ENCODE results near the gene EMSY.

EMSY gene

GRCh38 chr11:76455931-76456330, 11.1 kb downstream of the EMSY start:
- no peak for DNase-seq

GRCh38 chr11:76456571-76456970, 11.8 kb downstream of the EMSY start:
- DNase-seq, result peak; percentile 6

GRCh38 chr11:76459299-76459698, 14.5 kb downstream of the EMSY start:
- DNase-seq, result no peak

GRCh38 chr11:76459846-76460245, 15.0 kb downstream of the EMSY start:
- no peak for DNase-seq

GRCh38 chr11:76462317-76462716, 17.5 kb downstream of the EMSY start:
- DNase-seq, result no peak

GRCh38 chr11:76465701-76466100, 20.9 kb downstream of the EMSY start:
- DNase-seq, result no peak

- no peak for DNase-seq
Observed at GRCh38 chr11:76466666-76467065, 21.8 kb downstream of the EMSY start.

GRCh38 chr11:76469141-76469540, 24.3 kb downstream of the EMSY start:
- DNase-seq, result no peak

- DNase-seq, result no peak
Observed at GRCh38 chr11:76471382-76471781, 26.6 kb downstream of the EMSY start.

GRCh38 chr11:76480241-76480640, 35.4 kb downstream of the EMSY start:
- DNase-seq, result no peak

GRCh38 chr11:76491644-76492043, 46.8 kb downstream of the EMSY start:
- no peak for DNase-seq

- DNase-seq, result no peak
Observed at GRCh38 chr11:76493040-76493439, 48.2 kb downstream of the EMSY start.

GRCh38 chr11:76493626-76494539, 49.1 kb downstream of the EMSY start:
- no peak for DNase-seq

- DNase-seq, result no peak
Observed at GRCh38 chr11:76495019-76495418, 50.2 kb downstream of the EMSY start.

- DNase-seq, result no peak
Observed at GRCh38 chr11:76496174-76496573, 51.4 kb downstream of the EMSY start.

- no peak for DNase-seq
Observed at GRCh38 chr11:76501526-76502202, 56.8 kb downstream of the EMSY start.

- no peak for DNase-seq
Observed at GRCh38 chr11:76506833-76507232, 62.0 kb downstream of the EMSY start.

GRCh38 chr11:76510060-76511047, 65.5 kb downstream of the EMSY start:
- DNase-seq, result no peak

GRCh38 chr11:76512851-76513653, 68.2 kb downstream of the EMSY start:
- DNase-seq, result no peak

- no peak for DNase-seq
Observed at GRCh38 chr11:76513654-76514034, 68.8 kb downstream of the EMSY start.

- no peak for DNase-seq
Observed at GRCh38 chr11:76515494-76515893, 70.7 kb downstream of the EMSY start.

- no peak for DNase-seq
Observed at GRCh38 chr11:76523147-76523546, 78.3 kb downstream of the EMSY start.
